Raji (cell line): ENCODE results near the gene MBNL1.

Source experiments
- POLR2A ChIP-seq: IDR thresholded peaks from 2 replicates; pipeline ENCODE4 v1.6.1; 2011; ENCODE audit warnings: low read depth, low read length, control low read depth; ENCODE audit not compliant: insufficient read depth

MBNL1 gene

DNA sequence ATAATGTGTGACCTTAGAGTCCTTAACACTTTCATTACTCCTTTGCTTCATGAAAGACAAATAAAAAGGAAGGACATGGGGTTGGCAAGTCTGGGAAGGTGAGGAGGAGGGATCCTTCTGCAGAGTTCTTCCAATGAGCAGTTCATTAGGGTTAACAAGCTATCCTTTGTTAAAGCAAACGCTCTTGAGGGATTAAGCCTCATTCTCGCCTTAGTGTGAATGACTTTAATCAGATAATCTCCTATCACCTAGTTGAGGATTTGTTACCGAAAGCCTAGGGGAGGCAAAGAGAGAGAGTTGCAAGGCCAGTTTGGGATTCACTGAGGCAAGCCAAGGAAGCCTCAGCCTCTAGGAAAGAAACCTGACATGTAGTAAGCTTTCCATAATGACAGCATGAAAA, 7.4 kb upstream of the MBNL1 start:
- no peak for TF ChIP-seq POLR2A

DNA sequence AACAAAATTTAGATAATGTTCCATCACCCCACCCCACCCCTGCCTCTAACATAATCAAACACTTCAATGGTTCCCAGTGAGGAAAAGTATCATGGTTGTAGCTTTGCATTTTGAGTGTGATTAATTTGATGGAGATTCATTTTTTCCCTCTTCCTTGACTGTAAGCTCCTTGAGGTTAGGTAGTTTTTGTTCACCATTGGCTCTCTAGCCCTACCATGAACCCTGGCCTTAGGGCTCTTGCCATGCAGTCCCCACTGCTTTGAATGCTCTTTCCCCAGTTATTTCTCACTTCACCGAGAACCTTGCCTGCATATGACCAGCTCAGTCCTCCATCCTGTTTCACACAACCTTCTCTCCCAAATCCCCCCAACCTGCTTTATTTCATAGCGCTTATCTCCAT, 5.0 kb upstream of the MBNL1 start:
- TF ChIP-seq POLR2A: no peak

GRCh38 chr3:152264378-152264777, 4.4 kb upstream of the MBNL1 start:
- no peak for TF ChIP-seq POLR2A

GRCh38 chr3:152266221-152266995, 2.3 kb upstream of the MBNL1 start:
- no peak for TF ChIP-seq POLR2A

DNA sequence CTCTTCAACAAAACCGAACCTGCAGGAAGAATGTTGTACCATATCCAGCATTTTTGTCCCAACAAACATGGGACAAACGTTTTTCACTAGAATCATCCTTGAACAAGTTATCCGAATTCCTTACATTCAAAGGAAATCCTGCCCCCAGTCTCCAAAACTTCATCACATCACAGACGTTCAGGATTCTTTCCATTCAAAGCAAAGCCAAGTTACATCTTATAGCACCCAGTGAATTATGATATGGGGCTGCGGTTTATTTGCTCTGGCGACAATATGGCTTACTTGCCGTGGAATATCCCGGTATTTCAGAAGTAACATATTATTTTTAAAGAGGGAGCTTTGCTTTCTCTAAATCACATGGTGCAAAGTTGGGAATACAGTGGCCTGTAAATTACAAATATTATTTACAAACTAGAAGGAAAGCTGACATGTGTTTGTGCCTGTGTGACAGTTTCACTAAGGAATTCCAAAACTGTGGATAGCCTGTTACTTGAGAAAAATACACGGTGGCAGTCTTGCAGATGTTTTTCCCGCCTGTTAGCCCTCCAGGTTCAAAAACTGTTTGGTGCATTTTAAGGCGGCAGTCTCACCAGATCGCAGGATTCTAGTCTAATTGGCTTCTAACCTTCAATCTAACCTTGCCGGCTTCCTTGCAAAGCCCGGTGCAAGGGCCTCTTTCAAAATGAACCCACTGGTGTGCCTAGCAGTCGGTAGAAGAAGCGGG, 736 bp upstream of the MBNL1 start:
- TF ChIP-seq POLR2A: no peak

- TF ChIP-seq POLR2A: no peak
Observed at GRCh38 chr3:152269056-152269830, 514 bp downstream of the MBNL1 start.

- TF ChIP-seq POLR2A: 0 out of 2 replicates have a peak, but pooled peaks have one; percentile 8
Observed at GRCh38 chr3:152269831-152270734, 1.4 kb downstream of the MBNL1 start.

DNA sequence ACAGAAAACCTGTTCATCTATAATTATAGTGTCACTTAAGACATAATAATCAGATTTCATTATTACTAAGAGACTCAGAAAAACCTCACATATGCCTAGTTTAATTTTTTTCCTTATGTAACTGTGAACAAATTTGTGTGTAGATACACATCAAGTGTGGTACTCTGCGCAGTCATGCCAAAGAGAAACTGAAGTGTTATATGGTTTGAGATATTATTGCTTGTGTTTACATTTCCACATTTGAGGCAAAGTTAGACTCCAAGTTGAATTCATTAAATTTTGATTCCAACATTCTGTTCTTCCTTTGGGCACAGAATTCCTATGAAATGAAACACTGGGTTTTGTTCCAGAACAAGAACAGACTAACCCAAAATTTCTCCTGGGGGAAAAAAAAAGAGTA, 2.2 kb downstream of the MBNL1 start:
- TF ChIP-seq POLR2A: no peak

GRCh38 chr3:152271501-152272236, 2.9 kb downstream of the MBNL1 start:
- TF ChIP-seq POLR2A: no peak

- TF ChIP-seq POLR2A: no peak
Observed at GRCh38 chr3:152272771-152273242, 4.1 kb downstream of the MBNL1 start.

DNA sequence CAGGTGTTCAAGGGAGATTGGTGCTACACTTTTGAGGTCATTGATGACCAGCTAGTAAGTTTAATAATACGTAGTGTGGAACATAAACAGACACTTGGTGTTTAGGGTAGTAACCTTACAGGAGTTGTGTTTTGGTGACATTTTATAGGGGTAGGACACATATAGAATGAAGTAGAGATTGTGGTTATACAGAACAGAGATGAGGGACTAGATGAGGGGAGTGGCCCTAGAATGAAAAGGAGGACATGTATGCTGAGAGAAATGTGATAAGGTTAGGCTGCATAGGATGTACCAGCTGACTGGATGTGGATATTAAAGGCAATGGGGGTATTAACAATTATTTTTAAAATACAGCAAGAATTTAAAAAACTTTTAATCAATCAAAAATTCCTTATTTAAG, 8.0 kb downstream of the MBNL1 start:
- no peak for TF ChIP-seq POLR2A

DNA sequence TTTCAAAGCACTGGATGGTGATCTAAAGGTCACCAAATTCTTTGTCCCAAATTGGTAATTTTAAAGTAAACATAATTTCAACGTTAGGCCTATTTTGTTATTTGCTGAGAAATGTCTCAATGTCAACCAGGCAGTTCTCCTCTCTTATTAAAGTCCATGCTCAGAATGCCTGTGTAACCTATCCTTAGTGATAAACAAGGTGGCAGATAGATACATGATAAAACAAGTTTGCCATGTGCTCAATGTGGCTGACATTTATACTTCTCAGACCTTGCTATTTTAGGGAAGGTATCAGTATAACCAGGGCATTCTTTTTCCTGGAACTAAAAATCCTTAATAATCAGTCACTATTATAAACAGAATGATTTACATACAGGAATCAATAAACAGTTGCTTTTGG, 8.5 kb downstream of the MBNL1 start:
- TF ChIP-seq POLR2A: no peak

DNA sequence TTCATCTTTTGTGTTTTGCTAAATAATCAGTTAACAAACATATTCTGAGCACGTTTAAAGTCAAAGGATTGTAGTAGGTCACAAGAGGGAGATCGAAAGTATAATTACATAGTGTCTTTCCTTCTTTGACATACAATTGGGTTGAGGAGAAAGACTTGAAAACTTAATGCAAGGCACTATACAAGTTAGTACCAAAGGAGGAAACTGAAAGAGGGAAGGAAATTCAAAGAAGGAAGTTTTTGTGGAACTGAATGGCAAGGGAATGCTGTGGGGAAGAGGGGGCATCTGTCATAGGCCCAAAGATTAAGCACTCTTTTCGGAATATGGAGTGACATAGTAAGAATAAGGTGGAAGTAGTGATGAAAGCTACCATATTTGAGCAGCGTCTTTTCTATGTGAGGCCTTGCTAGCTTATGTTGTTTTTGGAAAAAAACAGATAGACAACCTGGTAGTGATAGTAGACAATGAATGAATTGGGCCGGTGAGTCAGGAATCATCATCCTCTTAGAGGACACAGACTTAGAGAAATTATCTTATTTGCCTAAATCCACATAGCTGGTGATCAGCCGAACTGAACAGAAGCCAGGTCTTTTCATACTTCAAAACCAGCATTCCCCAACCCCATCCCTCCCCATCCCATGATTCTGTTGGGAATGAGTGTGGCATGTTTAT, 10.2 kb downstream of the MBNL1 start:
- no peak for TF ChIP-seq POLR2A
